Medulla oblongata (tissue), 1 donor: ENCODE measurements around the gene PCDH11X.
"Not testable (repeated sequence)": the region's sequence is repeated elsewhere in the genome, so short reads cannot be mapped to it uniquely, and the experiment has no call there.

Experiments used
- DNase-seq: peaks from one replicate; pipeline ENCODE4 v3.0.0-alpha.2; 2015; ENCODE audit errors: extremely low spot score

The PCDH11X gene

GRCh38 chrX:91779135-91779534 is at the start of gene PCDH11X:
Gene PCDH11X (plus strand): TSS chrX:91779375. CDS start chrX:91835505, 56,130 bp downstream.
- peak; percentile 2 for DNase-seq

- DNase-seq: not testable (repeated sequence)
Observed at GRCh38 chrX:91747446-91747845, 31.7 kb upstream of the PCDH11X start.

- DNase-seq: not testable (repeated sequence)
Observed at GRCh38 chrX:91753022-91753421, 26.2 kb upstream of the PCDH11X start.

GRCh38 chrX:91770619-91771488 is 8.3 kb upstream of the PCDH11X start:
- not testable (repeated sequence) for DNase-seq

- not testable (repeated sequence) for DNase-seq
Observed at GRCh38 chrX:91773943-91774342, 5.2 kb upstream of the PCDH11X start.

- not testable (repeated sequence) for DNase-seq
Observed at GRCh38 chrX:91780008-91780407, 833 bp downstream of the PCDH11X start.

- DNase-seq: not testable (repeated sequence)
Observed at GRCh38 chrX:91780698-91781097, 1.5 kb downstream of the PCDH11X start.

GRCh38 chrX:91781553-91782298 is 2.6 kb downstream of the PCDH11X start:
- not testable (repeated sequence) for DNase-seq

- DNase-seq: not testable (repeated sequence)
Observed at GRCh38 chrX:91782825-91783224, 3.6 kb downstream of the PCDH11X start.

- DNase-seq: not testable (repeated sequence)
Observed at GRCh38 chrX:91817537-91817936, 38.4 kb downstream of the PCDH11X start.

- DNase-seq: not testable (repeated sequence)
Observed at GRCh38 chrX:91825321-91825720, 46.1 kb downstream of the PCDH11X start.
